ENCODE data around the gene PAM16.
"Not testable (repeated sequence)": the region's sequence is repeated elsewhere in the genome, so short reads cannot be mapped to it uniquely, and the experiment has no call there.

Gene PAM16

GRCh38 chr16:4347010-4347409 is 4.1 kb downstream of the PAM16 start:
- peaks cover 8% of the 10 kb centered on the region for H3K4me1 ChIP-seq (ENCODE audit: insufficient read depth, insufficient read length)
- DNase-seq (ENCODE audit: low read depth, low spot score): no peak
- H3K27me3 ChIP-seq (ENCODE audit: insufficient read depth, insufficient read length): peaks cover 1% of the 10 kb centered on the region
- peaks cover 3% of the 10 kb centered on the region; the same call in 1 of the 2 replicates for H3K9me3 ChIP-seq (ENCODE audit: insufficient read depth, low read length)
- H3K9ac ChIP-seq (ENCODE audit: insufficient read length, low read depth): no peak overlapping the region
- peaks cover 63% of the 10 kb centered on the region for H3K36me3 ChIP-seq (ENCODE audit: insufficient read depth, insufficient read length, low read length)
- TF ChIP-seq ZNF274 (IDR thresholded peaks at IDR 0.05; ENCODE audit: low read depth, low read length): no peak
- no peak for TF ChIP-seq YY1 (IDR thresholded peaks at IDR 0.05; ENCODE audit: insufficient read depth, insufficient read length)
- no peak for TF ChIP-seq SUZ12 (IDR thresholded peaks at IDR 0.05; ENCODE audit: extremely low read depth, insufficient read depth, insufficient read length)
- H3K4me3 ChIP-seq (ENCODE audit: insufficient read length, low read depth): no peak overlapping the region

- Histone ChIP-seq H3K9me3 (ENCODE audit: insufficient read depth, low read length) (peaks cover 3% of the 10 kb centered on the region; the same call in 1 of the 2 replicates), H3K27me3 (ENCODE audit: insufficient read depth, insufficient read length) (no peaks in the 10 kb centered on the region), H3K9ac (ENCODE audit: insufficient read length, low read depth) (no peak overlapping the region), H3K4me1 (ENCODE audit: insufficient read depth, insufficient read length) (peaks cover 6% of the 10 kb centered on the region), H3K4me3 (ENCODE audit: insufficient read length, low read depth) (no peak overlapping the region), H3K36me3 (ENCODE audit: insufficient read depth, insufficient read length, low read length) (peaks cover 68% of the 10 kb centered on the region)
- no peak for DNase-seq (ENCODE audit: low read depth, low spot score)
- TF ChIP-seq YY1 (IDR thresholded peaks at IDR 0.05; ENCODE audit: insufficient read depth, insufficient read length) (no peak), SUZ12 (IDR thresholded peaks at IDR 0.05; ENCODE audit: extremely low read depth, insufficient read depth, insufficient read length) (no peak), ZNF274 (IDR thresholded peaks at IDR 0.05; ENCODE audit: low read depth, low read length) (no peak)
Measured at GRCh38 chr16:4345836-4346781, 5.0 kb downstream of the PAM16 start.

- Histone ChIP-seq H3K4me3 (ENCODE audit: insufficient read length, low read depth) (no peak overlapping the region), H3K27me3 (ENCODE audit: insufficient read depth, insufficient read length) (no peaks in the 10 kb centered on the region), H3K9ac (ENCODE audit: insufficient read length, low read depth) (no peak overlapping the region), H3K9me3 (ENCODE audit: insufficient read depth, low read length) (peaks cover 3% of the 10 kb centered on the region; the same call in 1 of the 2 replicates), H3K4me1 (ENCODE audit: insufficient read depth, insufficient read length) (peaks cover 8% of the 10 kb centered on the region), H3K36me3 (ENCODE audit: insufficient read depth, insufficient read length, low read length) (peaks cover 77% of the 10 kb centered on the region)
- TF ChIP-seq YY1 (IDR thresholded peaks at IDR 0.05; ENCODE audit: insufficient read depth, insufficient read length) (no peak), SUZ12 (IDR thresholded peaks at IDR 0.05; ENCODE audit: extremely low read depth, insufficient read depth, insufficient read length) (no peak), ZNF274 (IDR thresholded peaks at IDR 0.05; ENCODE audit: low read depth, low read length) (no peak)
- no peak for DNase-seq (ENCODE audit: low read depth, low spot score)
Measured at GRCh38 chr16:4344983-4345835, 5.9 kb downstream of the PAM16 start.

DNA sequence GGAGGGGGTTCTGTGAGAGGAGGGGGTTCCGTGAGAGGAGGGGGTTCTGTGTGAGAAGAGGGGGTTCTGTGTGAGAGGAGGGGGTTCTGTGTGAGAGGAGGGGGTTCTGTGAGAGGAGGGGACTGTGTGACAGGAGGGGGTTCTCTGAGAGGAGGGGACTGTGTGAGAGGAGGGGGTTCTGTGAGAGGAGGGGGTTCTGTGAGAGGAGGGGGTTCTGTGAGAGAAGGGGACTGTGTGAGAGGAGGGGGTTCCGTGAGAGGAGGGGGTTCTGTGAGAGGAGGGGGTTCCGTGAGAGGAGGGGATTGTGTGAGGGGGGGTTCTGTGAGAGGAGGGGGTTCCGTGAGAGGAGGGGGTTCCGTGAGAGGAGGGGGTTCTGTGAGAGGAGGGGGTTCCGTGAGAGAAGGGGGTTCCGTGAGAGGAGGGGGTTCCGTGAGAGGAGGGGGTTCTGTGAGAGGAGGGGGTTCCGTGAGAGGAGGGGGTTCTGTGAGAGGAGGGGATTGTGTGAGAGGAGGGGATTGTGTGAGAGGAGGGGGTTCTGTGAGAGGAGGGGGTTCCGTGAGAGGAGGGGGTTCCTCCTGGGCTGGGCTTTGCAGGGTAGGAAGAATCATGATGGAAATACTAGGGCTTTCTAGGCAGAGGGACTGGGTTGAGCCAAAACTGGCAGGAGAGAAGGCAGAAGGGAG is 6.7 kb downstream of the PAM16 start:
- H3K9me3 ChIP-seq (ENCODE audit: insufficient read depth, low read length); DNase-seq (ENCODE audit: low read depth, low spot score); H3K4me1 ChIP-seq (ENCODE audit: insufficient read depth, insufficient read length); H3K9ac ChIP-seq (ENCODE audit: insufficient read length, low read depth); H3K27me3 ChIP-seq (ENCODE audit: insufficient read depth, insufficient read length); H3K4me3 ChIP-seq (ENCODE audit: insufficient read length, low read depth): not testable (repeated sequence)
- H3K36me3 ChIP-seq (ENCODE audit: insufficient read depth, insufficient read length, low read length): peaks cover 79% of the 10 kb centered on the region

- no peak overlapping the region for H3K4me3 ChIP-seq (ENCODE audit: insufficient read length, low read depth)
- H3K9me3 ChIP-seq (ENCODE audit: insufficient read depth, low read length): peaks cover 3% of the 10 kb centered on the region; the same call in 1 of the 2 replicates
- H3K9ac ChIP-seq (ENCODE audit: insufficient read length, low read depth): no peak overlapping the region
- no peak for DNase-seq (ENCODE audit: low read depth, low spot score)
- TF ChIP-seq ZNF274 (IDR thresholded peaks at IDR 0.05; ENCODE audit: low read depth, low read length): no peak
- no peak for TF ChIP-seq SUZ12 (IDR thresholded peaks at IDR 0.05; ENCODE audit: extremely low read depth, insufficient read depth, insufficient read length)
- TF ChIP-seq YY1 (IDR thresholded peaks at IDR 0.05; ENCODE audit: insufficient read depth, insufficient read length): no peak
- no peaks in the 10 kb centered on the region for H3K27me3 ChIP-seq (ENCODE audit: insufficient read depth, insufficient read length)
- peaks cover 15% of the 10 kb centered on the region for H3K4me1 ChIP-seq (ENCODE audit: insufficient read depth, insufficient read length)
- peaks cover 79% of the 10 kb centered on the region for H3K36me3 ChIP-seq (ENCODE audit: insufficient read depth, insufficient read length, low read length)
Measured at GRCh38 chr16:4342866-4343744, 8.0 kb downstream of the PAM16 start.

DNA sequence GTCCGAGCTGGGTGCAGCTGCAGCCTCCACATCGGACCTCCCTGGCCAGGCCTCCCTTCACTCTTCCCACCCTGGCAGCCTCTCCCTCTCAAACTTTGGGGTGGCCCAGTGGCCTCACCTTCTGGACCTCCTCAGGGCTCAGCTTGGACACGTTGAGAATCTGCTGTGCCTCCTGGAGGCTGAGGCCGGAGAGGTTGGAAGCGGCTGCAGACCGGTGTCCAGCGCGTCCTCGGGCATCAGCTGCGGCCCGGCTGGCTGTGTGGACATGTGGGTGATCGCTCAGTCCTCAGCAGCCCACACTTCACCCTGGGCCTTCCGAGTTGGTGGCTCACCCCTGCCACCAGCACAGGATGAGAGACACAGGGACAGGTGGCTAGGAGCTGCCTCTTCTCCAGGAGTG is 9.9 kb downstream of the PAM16 start:
- peaks cover 3% of the 10 kb centered on the region; the same call in 1 of the 2 replicates for H3K9me3 ChIP-seq (ENCODE audit: insufficient read depth, low read length)
- no peak for DNase-seq (ENCODE audit: low read depth, low spot score)
- no peak overlapping the region for H3K4me3 ChIP-seq (ENCODE audit: insufficient read length, low read depth)
- peaks cover 14% of the 10 kb centered on the region for H3K4me1 ChIP-seq (ENCODE audit: insufficient read depth, insufficient read length)
- H3K9ac ChIP-seq (ENCODE audit: insufficient read length, low read depth): no peak overlapping the region
- H3K27me3 ChIP-seq (ENCODE audit: insufficient read depth, insufficient read length): no peaks in the 10 kb centered on the region
- peaks cover 81% of the 10 kb centered on the region for H3K36me3 ChIP-seq (ENCODE audit: insufficient read depth, insufficient read length, low read length)
- no peak for TF ChIP-seq YY1 (IDR thresholded peaks at IDR 0.05; ENCODE audit: insufficient read depth, insufficient read length)
- TF ChIP-seq SUZ12 (IDR thresholded peaks at IDR 0.05; ENCODE audit: extremely low read depth, insufficient read depth, insufficient read length): no peak
- TF ChIP-seq ZNF274 (IDR thresholded peaks at IDR 0.05; ENCODE audit: low read depth, low read length): no peak

Measured in NT2/D1 (cell line).